ENCODE data around the gene LAPTM5.

- no peak for TF ChIP-seq CTCF (IDR thresholded peaks at IDR 0.05; ENCODE audit: low read depth, low read length, missing input control)
- TF ChIP-seq MAX (IDR thresholded peaks at IDR 0.05) = no peak
- no peak for TF ChIP-seq RXRA (IDR thresholded peaks at IDR 0.05)
- no peak for TF ChIP-seq HNF4A (conservative IDR thresholded peaks at IDR 0.05)
- no peak for TF ChIP-seq REST (IDR thresholded peaks at IDR 0.05)
- no peak for TF ChIP-seq YY1 (IDR thresholded peaks at IDR 0.05)
- no peak for TF ChIP-seq RAD21 (IDR thresholded peaks at IDR 0.05)
- TF ChIP-seq ZBTB33 (IDR thresholded peaks at IDR 0.05) = no peak
- TF ChIP-seq JUND (IDR thresholded peaks at IDR 0.05) = no peak
- no peak for TF ChIP-seq SP1 (IDR thresholded peaks at IDR 0.05)
- TF ChIP-seq GABPA (IDR thresholded peaks at IDR 0.05 in 1 of 2, conservative IDR thresholded peaks at IDR 0.05 in 1 of 2) = no peak
Measured at GRCh38 chr1:30696831-30697230, 60.7 kb downstream of the LAPTM5 start.
